Hepatocyte (in vitro differentiated cells): Measurements from ENCODE around the gene CORIN.

ENCODE experiments used
- EZH2 ChIP-seq: fragments of 200-600 bp; sonication (generic); IDR thresholded peaks from 2 replicates; pipeline ENCODE4 v1.6.1; 2016; ENCODE audit warnings: antibody characterized with exemption, mild to moderate bottlenecking, borderline replicate concordance
- EZH2phosphoT487 ChIP-seq: fragments of 200-600 bp; sonication (generic); IDR thresholded peaks from one replicate; pipeline ENCODE4 v1.6.1; 2018; ENCODE audit warnings: antibody characterized with exemption, mild to moderate bottlenecking, low read depth, moderate library complexity; ENCODE audit not compliant: unreplicated experiment, severe bottlenecking
- TF ChIP-seq, protein P1 (sequence below): fragments of 200-600 bp; sonication (generic); IDR thresholded peaks from 2 replicates; pipeline ENCODE4 v1.5.1; 2016; ENCODE audit warnings: antibody characterized with exemption, mild to moderate bottlenecking; ENCODE audit not compliant: poor library complexity

DNA sequence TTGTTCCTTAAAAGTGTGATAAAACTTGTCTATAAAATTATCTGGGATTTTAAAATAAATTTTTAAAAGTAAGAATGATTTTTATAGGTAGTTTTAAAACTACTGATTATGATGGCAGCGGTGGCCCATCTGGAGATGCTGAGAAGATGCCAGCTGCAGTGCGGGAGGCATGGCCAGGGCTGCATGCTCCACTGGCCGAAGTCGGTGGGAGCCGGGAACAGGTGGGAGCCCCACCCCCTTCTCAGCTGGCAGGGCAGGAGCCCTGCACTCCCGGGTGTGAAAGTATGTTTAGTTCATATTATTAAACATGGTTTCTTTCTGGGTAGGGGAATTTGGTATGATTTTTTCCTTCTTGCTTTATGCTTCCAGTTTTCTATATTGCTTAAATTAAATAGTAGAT is 63.8 kb downstream of the CORIN start:
- TF ChIP-seq, protein P1, sequence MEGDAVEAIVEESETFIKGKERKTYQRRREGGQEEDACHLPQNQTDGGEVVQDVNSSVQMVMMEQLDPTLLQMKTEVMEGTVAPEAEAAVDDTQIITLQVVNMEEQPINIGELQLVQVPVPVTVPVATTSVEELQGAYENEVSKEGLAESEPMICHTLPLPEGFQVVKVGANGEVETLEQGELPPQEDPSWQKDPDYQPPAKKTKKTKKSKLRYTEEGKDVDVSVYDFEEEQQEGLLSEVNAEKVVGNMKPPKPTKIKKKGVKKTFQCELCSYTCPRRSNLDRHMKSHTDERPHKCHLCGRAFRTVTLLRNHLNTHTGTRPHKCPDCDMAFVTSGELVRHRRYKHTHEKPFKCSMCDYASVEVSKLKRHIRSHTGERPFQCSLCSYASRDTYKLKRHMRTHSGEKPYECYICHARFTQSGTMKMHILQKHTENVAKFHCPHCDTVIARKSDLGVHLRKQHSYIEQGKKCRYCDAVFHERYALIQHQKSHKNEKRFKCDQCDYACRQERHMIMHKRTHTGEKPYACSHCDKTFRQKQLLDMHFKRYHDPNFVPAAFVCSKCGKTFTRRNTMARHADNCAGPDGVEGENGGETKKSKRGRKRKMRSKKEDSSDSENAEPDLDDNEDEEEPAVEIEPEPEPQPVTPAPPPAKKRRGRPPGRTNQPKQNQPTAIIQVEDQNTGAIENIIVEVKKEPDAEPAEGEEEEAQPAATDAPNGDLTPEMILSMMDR, result no peak
- TF ChIP-seq EZH2 (no peak), EZH2phosphoT487 (no peak)
